HL-60 (cell line): Measurements from ENCODE around the gene CYP4X1.

ENCODE experiments used
- GABPA ChIP-seq: IDR thresholded peaks from 2 replicates; pipeline ENCODE4 v1.6.1; 2012; ENCODE audit warnings: low read depth
- POLR2AphosphoS5 ChIP-seq: IDR thresholded peaks from 2 replicates; pipeline ENCODE4 v1.6.1; 2012; ENCODE audit warnings: low read depth
- SPI1 ChIP-seq: IDR thresholded peaks from 2 replicates; pipeline ENCODE4 v1.6.1; 2012; ENCODE audit warnings: low read depth, mild to moderate bottlenecking, borderline replicate concordance
- TF ChIP-seq, protein P1 (sequence below): IDR thresholded peaks from one replicate; pipeline ENCODE4 v1.5.1; 2011; ENCODE audit warnings: low read length, control low read depth, inconsistent platforms; ENCODE audit not compliant: insufficient read depth
- TF ChIP-seq, protein P2 (sequence below): IDR thresholded peaks from 2 replicates; pipeline ENCODE4 v1.6.1; 2012; ENCODE audit warnings: low read depth; ENCODE audit not compliant: insufficient replicate concordance

DNA sequence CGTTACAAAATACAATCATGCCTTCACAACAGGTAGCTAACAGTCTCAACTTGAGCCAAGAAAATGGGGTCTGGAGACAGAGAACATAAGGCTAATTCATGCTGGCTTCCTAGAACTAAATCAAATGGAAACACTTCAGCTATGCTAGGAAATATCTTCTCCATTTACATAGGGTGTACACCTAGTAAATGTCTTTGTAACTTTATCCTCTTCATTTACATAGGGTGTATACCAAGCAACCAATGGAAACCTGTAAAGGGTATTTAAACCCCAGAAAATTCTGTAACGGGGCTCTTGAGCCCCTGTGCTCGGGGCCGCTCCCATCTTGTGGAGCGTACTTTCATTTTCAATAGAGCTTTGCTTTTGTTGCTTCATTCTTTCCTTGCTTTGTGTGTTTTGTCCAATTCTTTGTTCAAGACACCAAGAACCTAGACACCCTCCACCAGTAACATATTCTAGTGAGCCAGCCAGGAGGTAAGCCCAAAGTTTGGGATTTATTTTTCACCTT, 19.5 kb upstream of the CYP4X1 start:
- TF ChIP-seq, protein P1, sequence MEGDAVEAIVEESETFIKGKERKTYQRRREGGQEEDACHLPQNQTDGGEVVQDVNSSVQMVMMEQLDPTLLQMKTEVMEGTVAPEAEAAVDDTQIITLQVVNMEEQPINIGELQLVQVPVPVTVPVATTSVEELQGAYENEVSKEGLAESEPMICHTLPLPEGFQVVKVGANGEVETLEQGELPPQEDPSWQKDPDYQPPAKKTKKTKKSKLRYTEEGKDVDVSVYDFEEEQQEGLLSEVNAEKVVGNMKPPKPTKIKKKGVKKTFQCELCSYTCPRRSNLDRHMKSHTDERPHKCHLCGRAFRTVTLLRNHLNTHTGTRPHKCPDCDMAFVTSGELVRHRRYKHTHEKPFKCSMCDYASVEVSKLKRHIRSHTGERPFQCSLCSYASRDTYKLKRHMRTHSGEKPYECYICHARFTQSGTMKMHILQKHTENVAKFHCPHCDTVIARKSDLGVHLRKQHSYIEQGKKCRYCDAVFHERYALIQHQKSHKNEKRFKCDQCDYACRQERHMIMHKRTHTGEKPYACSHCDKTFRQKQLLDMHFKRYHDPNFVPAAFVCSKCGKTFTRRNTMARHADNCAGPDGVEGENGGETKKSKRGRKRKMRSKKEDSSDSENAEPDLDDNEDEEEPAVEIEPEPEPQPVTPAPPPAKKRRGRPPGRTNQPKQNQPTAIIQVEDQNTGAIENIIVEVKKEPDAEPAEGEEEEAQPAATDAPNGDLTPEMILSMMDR = no peak
- TF ChIP-seq POLR2AphosphoS5 = no peak
- TF ChIP-seq, protein P2, sequence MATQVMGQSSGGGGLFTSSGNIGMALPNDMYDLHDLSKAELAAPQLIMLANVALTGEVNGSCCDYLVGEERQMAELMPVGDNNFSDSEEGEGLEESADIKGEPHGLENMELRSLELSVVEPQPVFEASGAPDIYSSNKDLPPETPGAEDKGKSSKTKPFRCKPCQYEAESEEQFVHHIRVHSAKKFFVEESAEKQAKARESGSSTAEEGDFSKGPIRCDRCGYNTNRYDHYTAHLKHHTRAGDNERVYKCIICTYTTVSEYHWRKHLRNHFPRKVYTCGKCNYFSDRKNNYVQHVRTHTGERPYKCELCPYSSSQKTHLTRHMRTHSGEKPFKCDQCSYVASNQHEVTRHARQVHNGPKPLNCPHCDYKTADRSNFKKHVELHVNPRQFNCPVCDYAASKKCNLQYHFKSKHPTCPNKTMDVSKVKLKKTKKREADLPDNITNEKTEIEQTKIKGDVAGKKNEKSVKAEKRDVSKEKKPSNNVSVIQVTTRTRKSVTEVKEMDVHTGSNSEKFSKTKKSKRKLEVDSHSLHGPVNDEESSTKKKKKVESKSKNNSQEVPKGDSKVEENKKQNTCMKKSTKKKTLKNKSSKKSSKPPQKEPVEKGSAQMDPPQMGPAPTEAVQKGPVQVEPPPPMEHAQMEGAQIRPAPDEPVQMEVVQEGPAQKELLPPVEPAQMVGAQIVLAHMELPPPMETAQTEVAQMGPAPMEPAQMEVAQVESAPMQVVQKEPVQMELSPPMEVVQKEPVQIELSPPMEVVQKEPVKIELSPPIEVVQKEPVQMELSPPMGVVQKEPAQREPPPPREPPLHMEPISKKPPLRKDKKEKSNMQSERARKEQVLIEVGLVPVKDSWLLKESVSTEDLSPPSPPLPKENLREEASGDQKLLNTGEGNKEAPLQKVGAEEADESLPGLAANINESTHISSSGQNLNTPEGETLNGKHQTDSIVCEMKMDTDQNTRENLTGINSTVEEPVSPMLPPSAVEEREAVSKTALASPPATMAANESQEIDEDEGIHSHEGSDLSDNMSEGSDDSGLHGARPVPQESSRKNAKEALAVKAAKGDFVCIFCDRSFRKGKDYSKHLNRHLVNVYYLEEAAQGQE = no peak
- TF ChIP-seq GABPA = no peak
- no peak for TF ChIP-seq SPI1
